NCI-H510A (cell line): ENCODE data around the gene ABCG2.
"Not testable (repeated sequence)": the region's sequence is repeated elsewhere in the genome, so short reads cannot be mapped to it uniquely, and the experiment has no call there.

Source experiments
- DNase-seq: peaks from one replicate; lab custom pipeline; 2025; lab: John Stamatoyannopoulos, UW

ABCG2 gene

DNA sequence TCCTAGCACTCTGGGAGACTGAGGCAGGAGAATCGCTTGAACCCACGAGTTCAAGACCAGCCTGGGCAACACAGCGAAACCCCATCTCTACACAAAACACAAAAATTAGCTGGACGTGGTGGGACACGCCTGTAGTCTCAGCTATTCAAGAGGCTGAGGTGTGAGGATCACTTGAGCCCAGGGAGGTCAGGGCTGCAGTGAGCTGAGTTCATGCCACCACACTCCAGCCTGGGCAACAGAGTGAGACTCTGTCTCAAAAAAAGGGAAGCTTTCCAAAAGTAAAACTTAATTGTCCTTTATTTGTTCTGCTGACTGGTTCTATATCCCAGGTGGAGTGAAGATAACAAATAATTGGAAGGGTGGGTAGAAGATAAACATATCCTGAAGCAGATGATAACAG lies 45.6 kb downstream of the ABCG2 start:
- DNase-seq: no peak

GRCh38 chr4:88110826-88111225 lies 47.6 kb downstream of the ABCG2 start:
- DNase-seq: no peak

- DNase-seq: no peak
Measured at GRCh38 chr4:88109123-88109881, 49.1 kb downstream of the ABCG2 start.

GRCh38 chr4:88108747-88109122 lies 49.7 kb downstream of the ABCG2 start:
- no peak for DNase-seq

- not testable (repeated sequence) for DNase-seq
Measured at GRCh38 chr4:88108108-88108465, 50.4 kb downstream of the ABCG2 start.

GRCh38 chr4:88107406-88108107 lies 50.9 kb downstream of the ABCG2 start:
- no peak for DNase-seq

GRCh38 chr4:88106205-88106604 lies 52.2 kb downstream of the ABCG2 start:
- DNase-seq: no peak

GRCh38 chr4:88104902-88105610 lies 53.4 kb downstream of the ABCG2 start:
- DNase-seq: no peak

- no peak for DNase-seq
Measured at GRCh38 chr4:88102026-88102425, 56.4 kb downstream of the ABCG2 start.

DNA sequence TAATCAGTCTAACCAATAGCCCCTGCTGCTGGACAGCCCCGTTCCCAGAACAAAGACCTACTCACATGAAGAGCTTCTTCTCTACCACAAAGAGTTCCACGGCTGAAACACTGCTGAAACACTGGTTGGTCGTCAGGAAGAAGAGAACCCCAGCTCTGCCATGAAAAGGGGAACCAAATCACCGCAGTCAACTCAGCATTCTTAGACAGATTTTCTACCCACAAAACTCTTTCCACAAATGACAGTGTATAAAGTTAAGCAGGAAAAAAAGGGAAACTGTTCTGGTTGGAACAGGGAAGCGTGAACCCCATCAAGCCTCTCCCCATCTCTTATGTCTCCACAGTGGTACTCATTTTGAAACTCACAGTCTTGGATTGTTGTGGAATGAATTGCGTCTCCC lies 57.3 kb downstream of the ABCG2 start:
- DNase-seq: no peak

- no peak for DNase-seq
Measured at GRCh38 chr4:88098993-88099752, 59.3 kb downstream of the ABCG2 start.

DNA sequence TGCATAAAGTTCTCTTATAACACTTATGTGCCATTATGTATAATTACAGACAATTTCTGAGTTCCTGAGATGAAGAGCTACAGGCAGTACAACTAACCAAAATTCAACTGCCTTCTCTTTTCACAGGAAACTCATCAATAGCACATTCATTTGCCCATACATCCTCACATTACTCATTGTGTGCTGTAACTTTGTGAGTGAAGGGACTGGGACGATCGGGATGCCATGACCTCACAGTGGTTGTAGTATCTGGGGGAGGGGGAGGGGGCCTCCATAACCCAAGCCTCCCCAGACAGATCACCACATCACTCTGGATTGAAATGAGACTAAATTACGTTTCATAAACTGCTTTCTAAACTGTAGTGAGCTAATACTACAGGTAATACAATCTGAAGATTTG lies 60.7 kb downstream of the ABCG2 start:
- DNase-seq: no peak

DNA sequence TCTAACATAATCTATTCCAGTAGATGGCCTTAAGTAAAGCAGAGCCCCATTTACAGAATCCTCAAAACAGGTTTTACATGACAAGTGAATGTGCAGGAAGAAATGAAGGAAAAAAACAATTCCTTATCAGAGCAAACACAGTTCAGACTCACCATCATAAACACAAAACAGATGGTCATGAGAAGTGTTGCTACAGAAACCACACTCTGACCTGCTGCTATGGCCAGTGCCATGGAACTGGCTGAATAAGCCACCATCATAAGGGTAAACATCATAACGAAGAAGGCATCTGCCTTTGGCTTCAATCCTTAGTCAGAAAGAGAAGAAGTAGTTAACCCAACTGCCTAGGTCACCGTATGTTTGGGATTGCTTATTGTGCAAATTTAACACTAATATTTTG lies 61.1 kb downstream of the ABCG2 start:
- no peak for DNase-seq

- no peak for DNase-seq
Measured at GRCh38 chr4:88093874-88094273, 64.6 kb downstream of the ABCG2 start.

DNA sequence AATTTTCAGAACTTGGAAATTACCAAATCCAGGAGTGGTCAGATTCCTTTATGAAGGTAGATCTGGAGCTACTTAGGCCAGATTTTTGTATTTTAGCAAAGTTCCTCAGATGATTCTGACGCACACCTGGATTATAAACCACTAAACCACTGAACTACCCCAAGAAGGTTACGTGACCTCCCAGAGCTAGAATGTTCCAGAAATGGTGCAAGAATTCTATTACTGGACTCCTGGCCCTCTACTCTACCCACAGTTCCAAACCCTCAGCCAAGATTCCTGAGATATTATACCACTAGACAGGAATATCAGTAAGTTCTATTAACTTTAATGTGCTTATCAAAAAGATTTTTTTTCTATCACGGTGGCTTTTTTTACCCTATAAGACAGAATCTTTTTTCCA lies 67.1 kb downstream of the ABCG2 start:
- DNase-seq: no peak

GRCh38 chr4:88090898-88091297 lies 67.5 kb downstream of the ABCG2 start:
- no peak for DNase-seq

- DNase-seq: no peak
Measured at GRCh38 chr4:88087004-88087403, 71.4 kb downstream of the ABCG2 start.

GRCh38 chr4:88080626-88081025 lies 77.8 kb downstream of the ABCG2 start:
- no peak for DNase-seq

GRCh38 chr4:88078579-88078978 lies 79.9 kb downstream of the ABCG2 start:
- DNase-seq: no peak

GRCh38 chr4:88077911-88078524 lies 80.4 kb downstream of the ABCG2 start:
- no peak for DNase-seq

DNA sequence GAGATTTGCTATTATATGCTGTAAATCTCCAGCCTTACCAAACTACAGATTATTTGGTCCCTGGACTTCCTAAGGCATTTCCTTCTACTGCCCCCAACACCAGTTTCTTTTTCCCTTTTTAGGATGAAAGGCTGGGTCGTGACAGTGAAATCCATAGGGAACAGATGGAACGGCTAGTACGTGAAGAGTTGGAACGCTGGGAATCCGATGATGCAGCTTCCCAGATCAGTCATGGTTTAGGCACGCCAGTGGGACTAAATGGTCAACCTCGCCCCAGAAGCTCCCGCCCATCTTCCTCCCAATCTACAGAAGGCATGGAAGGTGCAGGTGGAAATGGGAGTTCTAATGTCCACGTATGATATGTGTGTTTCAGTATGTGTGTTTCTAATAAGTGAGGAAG lies 83.1 kb downstream of the ABCG2 start:
- DNase-seq: no peak

GRCh38 chr4:88070031-88070430 lies 88.4 kb downstream of the ABCG2 start:
- DNase-seq: no peak
